Islet precursor cell (in vitro differentiated cells): Measurements from ENCODE around the gene GABBR2.

ENCODE experiments used
- DNase-seq: peaks from one replicate; pipeline ENCODE4 v3.0.0-alpha.2; 2018

Gene GABBR2

DNA sequence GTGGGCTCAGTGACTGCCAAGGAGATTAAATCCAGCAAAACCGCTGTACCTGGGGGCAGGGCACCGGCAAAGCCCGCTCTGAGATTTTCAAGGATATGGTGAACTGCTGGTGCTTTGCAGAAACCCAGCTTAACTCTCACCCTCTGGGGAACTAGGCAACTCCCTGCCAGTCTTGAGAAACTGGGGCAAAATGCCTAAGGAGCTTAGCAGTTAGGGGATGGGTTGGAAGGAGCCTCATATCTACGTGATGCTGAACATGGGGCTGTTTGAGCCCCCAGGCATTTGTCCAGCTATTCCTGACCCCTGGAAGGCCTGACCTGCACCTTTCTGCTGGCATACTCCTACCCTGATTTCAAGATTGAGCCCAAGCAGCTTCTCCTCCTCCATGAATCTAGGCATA, 344.6 kb downstream of the GABBR2 start:
- DNase-seq = no peak

DNA sequence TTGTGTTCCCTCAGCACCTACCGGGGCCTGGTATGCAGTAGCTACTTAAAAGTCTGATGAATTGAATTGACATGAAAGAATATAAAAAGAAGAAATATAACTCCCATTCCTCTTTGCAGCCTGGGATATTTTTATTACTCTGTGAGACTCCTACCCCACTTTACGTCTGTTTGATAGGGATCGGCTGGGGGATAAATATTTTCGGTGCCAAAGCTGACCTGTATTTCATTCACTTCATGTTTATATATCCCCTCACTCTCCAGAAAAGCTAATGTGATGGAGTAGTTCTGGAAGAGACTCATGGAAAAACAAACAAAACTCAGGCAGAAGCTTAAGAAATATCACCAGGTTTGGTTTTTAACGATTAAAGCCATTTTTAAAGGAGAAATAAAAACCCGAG, 345.1 kb downstream of the GABBR2 start:
- no peak for DNase-seq

- no peak for DNase-seq
Observed at GRCh38 chr9:98362624-98363252, 346.0 kb downstream of the GABBR2 start.

DNA sequence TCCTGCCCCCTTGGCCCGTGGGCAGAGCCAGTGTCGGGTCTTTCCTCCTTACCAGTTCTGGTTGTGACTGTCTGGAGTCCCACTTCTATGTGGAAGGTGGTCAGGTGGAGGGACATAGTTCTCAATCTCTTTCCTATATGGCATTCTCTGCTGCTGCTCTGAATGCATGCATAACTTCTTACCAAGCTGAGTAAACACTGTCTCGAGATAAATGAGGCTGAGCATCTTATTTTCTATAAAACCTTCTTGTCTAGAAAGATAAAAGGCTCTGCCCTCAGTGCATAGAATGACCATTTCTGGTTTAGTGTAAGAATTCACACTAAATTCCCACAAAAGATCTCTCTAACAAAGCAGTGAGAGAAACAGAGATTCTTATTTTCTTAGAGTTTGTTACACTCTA, 347.1 kb downstream of the GABBR2 start:
- DNase-seq = no peak

DNA sequence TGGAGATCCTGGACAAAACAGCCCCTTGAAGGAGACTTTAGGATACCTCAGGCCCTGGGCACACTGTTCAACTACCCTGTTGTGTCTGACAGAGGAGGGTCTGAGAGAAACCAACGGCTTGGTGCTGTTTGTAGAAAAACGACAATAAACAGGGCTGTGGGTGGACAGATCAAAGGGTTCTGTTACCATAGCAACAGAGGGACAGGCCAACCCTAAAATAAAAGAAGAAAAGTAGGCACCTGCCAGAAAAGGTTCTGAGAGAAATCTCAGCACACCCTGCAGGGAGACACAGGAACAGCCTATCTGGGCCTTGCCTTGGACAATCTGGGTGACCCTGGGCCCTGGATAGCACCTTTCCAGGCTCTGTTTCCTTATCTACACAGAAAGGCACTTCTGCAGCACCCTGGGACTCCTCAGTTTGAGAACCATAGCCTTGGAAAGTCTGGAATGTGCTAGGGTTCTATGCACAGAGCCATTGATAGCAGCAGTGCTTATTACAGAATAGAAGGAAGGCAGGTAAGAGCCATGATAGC, 348.5 kb downstream of the GABBR2 start:
- peak; percentile 23 for DNase-seq

GRCh38 chr9:98359569-98359968, 349.2 kb downstream of the GABBR2 start:
- peak; percentile 37 for DNase-seq

DNA sequence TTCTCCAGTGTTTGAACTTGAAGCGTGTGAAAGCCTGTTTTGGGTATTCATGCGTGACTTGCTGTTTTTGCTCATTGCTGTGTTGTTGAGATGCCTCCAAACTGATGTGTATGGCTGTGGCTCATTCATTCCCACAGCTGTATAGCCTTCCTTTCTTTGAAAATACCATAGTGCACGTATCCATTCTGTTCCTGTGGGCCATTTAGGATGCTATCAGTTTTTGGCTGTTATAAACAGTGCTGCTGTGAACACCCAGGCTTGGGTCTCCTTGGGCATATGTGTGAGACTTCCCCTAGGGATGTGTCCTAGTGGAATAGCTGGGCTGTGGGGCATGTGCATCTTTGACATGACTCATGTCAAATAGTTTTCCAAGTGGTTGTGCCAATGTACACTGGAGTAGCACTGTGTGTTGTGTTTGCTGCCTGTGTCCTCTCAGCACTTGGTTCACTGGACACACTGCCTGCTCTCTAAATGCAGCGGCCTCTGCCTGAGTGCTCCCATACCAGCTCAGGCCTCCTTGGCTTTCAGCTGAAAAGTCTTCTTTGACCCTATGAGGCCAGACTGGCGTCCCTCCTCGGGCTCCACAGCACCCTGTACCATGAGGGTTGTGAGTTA, 350.7 kb downstream of the GABBR2 start:
- DNase-seq = peak; percentile 43

- peak; percentile 23 for DNase-seq
Observed at GRCh38 chr9:98356953-98357690, 351.6 kb downstream of the GABBR2 start.

- no peak for DNase-seq
Observed at GRCh38 chr9:98356326-98356725, 352.4 kb downstream of the GABBR2 start.

DNA sequence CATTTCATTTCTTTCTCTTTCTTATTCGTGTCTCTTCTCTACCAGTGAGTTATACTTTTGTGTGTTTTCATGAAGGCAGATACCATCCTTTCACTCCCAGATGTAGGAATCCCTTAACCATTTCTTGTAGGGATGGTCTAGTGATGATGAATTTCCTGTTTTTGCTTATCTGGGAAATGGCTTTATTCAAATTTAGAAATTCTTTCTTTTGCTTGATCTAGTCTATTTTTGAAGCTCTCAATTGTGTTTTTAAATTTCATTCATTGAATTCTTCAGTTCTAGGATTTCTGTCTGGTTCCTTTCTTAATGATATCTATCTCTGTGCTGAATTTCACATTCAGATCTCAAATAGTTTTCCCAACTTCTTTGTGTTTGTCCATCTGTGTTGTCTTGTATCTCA, 357.4 kb downstream of the GABBR2 start:
- DNase-seq = no peak

DNA sequence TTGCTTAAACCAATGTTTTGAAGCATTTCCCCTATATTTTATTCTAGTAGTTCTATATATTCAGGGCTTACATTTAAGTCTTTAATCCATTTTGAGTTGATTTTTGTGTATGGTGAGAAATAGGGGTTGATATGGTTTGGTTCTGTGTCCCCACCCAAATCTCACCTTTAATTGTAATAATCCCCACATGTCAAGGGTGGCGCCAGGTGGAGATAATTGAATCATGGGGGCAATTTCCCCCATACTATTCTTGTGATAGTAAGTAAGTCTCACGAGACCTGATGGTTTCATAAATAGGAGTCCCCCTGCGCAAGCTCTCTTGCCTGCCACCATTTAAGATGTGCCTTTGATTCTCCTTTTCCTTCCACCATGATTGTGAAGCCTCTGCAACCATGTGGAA, 361.1 kb downstream of the GABBR2 start:
- no peak for DNase-seq

- peak; percentile 42 for DNase-seq
Observed at GRCh38 chr9:98345011-98345410, 363.7 kb downstream of the GABBR2 start.

DNA sequence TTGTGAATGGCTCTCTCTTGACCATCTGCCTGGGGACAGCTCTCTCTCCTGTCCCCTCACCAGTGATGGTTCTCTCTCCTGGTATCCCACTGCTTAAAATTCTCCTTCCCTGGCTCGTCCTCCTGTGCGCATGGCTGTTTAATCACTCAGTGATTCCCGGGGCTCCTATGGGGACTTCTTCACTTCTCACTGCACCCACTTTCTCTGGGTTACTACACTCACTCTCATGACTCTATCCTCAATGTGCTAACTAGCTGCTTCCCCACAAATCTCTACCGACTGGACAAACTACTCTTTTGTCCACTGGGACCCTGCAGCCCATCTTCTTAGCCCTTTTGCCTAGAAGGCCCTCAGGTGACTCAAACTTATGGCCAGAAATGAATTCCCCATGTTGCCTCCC, 364.2 kb downstream of the GABBR2 start:
- DNase-seq = peak; percentile 32

DNA sequence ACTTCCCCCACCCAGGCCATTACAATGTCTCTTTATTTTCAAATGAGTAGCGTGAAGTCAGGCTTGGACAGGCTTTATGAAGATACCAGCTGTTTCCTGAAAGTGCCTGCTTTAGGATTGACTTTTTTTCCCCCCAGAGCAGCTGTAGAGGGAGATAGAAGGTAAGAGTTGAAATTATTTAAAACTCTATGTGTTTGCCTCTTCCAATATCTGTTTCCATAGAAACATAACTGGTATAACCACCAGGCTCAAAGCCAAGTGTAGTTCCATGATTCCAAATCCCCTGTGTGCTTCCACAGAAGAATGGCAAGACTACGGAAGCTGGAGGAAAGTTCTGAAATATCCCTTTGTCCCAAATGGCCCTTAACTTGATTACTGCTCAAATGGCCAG, 365.9 kb downstream of the GABBR2 start:
- DNase-seq = no peak

DNA sequence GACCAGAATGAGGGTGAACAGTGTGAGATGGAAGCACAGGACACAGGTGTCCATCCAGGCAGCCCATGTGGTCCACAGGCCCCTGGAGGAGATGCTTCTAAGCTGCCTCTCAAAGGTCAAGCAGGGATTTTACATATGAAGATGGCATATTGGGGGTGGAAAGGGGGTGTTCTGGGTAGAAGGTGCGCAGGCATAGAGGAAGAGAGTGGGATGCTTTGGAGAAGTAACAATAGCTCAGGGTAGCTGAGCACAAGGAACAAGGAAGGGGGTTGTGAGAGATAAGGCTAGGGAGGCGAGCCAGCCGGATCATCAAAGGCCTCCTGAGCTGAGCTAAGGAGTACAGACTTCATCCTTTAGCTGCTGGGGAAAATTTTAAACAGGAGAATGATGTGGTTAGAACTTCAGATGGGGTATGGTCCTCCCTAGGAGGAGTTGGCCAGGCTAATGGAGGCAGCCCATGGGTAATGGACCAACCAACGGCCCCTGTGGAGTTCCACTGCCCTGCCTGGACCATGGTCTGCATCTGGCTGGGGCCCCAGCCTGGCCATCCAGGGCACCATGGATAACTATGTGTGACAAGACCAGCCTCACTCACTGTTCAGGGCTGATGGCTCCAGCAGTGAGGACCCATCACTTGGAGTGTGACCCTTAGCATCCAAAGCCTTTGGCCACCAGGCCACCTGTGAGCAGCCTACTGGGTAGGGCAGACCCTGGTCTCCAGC, 366.5 kb downstream of the GABBR2 start:
- DNase-seq = peak; percentile 15

DNA sequence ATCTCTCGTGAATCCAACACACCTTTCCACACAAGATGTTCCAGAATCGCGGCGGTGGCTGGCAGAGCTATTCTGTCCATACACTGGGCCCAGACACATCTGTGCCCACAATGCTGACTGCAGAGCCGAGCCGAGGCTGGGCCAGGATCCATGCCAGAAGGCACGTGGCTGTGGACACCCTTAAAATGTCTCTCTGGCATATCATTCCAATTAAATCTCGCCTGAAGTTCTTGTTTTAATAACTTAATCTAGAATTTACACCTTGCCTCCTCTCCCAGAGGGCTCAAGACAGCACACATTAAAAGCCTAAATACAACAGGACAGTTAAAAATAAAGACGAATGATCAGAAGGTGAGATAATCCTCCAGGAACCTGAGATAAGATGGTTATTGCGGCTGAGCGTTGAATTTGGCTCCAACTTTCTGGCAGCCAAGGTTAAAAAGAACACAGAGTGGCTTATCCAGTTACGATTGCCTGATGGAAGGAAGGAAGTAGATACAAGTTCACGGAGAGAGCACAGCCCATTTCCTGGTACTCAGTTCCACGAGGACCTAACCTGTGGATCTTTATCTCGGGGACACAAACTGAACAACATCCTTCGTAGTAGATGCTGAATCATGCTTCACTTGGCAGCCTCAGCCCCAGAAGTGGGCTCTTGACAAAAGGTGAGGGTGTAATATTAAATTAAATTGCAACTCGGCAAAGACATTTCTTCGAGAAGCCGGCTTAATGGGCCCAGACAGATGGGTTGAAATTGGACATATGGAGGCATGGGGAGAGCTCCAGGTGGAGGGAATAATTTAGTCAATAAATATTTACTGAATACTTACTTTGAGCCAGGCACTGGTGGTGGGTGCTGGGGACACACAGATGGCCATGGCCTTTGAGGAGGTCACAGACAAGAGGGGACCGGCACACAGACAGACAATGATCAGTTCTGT, 367.3 kb downstream of the GABBR2 start:
- peak; percentile 37 for DNase-seq

- DNase-seq = peak; percentile 27
Observed at GRCh38 chr9:98339987-98340800, 368.5 kb downstream of the GABBR2 start.

- no peak for DNase-seq
Observed at GRCh38 chr9:98335661-98336060, 373.1 kb downstream of the GABBR2 start.

DNA sequence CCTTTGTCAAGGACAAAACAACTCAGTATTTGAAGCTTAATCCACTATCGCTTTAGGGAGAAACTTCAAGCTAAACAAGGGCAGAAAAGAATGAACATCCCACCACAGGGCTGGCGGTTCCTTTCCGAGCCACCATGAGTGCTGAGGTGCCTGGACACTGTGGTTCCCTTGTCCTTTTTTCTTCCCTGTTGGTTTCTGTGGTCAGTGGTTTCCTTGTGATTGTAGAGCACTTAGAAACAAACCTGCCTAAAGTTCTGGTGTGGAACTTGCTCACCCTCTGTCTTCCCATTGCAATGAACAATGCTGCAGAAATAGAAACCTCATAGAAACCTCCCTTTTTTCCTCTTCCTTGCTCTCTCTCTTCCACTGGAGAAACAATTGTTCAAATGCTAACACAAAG, 373.9 kb downstream of the GABBR2 start:
- no peak for DNase-seq

DNA sequence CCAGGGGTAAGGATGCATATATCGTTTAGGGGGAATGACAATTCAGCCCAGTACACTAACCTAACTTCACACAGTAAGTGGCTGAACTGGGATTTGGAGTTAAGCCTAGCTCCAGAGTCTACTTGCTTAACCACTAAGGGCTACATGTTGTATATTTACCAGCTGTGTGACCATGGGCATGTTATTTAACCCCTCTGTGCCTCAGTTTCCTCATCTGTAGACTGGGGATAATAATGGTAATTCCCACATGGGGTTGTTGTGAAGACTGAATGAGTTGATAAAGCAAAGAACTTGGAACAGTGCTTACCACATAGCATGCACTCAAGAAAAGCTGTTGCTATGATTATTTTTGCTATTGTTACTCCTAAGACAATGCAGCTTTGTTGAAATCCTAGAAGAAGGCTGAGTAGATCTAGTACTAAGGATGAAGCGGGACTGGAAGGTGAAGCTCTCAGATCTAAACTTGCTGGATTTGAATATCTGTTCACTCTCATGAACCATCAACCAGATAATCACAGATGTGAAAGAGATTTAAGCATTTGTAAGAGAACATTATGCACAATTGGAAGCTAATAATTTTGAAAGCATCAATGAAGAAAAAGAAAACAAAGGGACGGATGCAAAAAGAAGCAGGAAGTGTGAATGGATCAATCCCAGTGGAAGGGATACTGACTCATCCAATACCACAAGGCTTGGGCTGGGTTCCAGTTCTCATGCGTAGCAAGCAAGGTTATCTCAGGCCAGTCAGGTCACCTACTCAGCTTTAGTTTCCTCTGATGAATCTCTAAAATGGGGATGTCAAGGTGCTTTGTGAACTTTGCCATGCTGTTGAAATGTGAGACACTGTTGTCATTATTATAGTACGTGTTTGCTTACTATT, 374.8 kb downstream of the GABBR2 start:
- DNase-seq = peak; percentile 27
